Fibroblast of skin of abdomen (primary cell): Measurements from ENCODE around the gene PLA2G5.
"Not testable (repeated sequence)": the region's sequence is repeated elsewhere in the genome, so short reads cannot be mapped to it uniquely, and the experiment has no call there.

Experiments used
- DNase-seq: peaks from one replicate; pipeline ENCODE4 v3.0.0-alpha.2; 2013

The PLA2G5 gene

DNA sequence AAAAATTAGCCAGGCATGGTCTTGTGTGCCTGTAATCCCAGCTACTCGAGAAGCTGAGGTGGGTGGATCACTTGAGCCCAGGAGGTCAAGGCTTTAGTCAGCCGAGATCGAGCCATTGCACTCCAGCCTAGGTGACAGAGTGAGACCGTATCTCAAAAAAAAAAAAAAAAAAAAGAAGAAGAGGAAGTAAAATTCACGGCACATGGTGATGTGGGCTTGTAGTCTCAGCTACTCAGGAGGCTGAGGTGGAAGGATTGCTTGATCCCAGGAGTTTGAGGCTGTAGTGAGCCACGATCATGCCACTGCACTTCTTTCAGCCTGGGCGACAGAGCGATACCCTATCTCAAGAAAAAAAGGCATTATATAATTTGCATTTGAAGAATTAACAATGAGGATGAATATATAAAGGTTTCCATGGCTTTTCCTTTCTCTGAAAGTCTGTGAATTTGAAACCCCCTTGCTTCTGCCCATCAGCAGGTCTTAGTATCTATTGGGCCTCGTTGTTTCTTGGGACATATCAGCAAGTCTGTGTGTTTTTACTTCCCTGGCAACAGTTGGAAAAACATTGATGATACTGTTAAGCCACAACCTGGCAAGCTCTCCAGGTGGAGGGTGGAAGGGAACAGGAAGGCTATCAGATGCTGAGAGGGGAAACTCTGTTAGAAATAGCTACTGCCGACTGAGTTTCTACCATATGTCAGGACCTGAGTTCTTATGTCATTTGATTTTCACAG is 53.9 kb downstream of the PLA2G5 start:
- DNase-seq: no peak

DNA sequence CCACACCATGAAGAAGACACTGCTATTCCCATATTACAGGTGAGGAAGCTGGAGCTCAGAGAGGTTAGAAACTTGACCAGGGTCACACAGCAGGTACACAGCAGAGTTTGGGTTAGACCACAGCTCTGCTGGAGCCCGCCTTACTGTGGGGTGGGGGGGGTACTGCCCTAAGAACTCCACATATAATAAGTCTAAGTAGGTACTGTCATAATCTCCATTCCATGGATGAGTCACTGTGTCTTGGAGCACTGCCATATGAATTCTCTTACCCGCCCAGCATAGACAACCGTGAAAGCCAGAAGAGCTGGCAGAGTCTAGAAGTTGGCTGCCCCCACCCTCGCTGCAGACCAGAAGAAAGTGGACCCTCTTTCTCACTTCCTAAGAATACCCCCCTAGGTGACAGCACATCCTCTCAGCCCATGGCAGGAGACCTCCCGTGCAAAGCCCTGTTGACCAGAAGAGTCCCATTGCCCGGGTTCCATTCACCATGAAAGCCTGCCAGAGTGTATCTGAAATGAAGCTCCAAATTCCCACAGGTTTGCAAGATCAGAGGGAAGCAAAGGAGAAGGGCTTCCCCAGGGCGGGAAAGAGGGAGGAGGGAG is 54.6 kb downstream of the PLA2G5 start:
- peak; percentile 75 for DNase-seq

DNA sequence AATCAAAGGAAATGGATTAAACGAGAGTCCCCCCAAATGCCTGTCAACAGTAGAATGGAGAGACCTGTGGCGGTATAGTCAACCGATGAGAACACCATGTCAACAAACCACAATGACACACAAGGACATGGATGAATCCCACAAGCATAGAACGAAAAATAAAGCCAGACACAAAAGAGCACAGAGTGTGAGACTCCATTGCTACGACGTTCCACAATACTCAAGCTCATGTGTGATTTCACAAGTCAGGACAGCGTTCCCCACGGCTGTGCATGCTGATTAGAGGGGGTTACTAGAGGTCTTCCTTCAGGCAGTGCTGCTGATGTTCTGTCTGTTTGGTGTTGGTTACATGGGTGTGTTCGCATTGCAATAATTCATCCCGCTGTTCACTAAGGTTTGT is 55.1 kb downstream of the PLA2G5 start:
- DNase-seq: no peak

DNA sequence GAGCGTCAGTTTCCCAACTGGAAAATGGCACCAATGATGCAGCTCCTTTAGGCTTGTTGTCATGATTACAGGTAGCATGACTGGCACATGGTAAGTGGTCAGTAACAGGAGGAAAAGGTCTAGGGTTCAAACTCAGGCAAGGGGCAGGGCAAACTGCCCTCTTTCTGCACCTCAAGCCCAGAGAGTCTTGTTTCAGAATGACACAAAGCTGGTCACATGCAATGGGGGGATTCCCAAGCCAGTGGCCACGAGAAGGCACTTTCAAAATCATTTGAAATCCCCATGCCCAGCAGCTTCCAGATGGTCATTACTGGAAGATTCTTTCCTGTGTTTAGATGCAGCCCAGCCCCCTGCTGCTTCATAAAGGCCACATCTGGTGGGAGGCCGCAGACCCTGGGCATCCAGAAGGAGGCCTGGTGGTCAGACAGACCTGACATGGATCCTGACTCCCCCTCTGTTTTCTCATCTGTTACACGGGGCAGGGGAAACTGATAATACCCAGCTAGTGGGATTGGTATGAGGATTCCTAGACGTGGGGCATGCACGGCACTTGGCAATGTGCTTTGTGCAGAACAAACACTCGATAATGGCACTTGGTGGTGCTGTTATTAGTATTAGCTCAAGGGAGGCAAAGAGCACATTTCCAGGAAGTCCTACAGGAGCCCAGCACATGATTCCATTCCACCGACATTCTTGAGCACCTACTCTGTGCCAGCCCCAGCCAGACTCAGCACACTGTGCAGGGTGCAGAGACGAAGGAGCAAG is 56.2 kb downstream of the PLA2G5 start:
- DNase-seq: no peak

DNA sequence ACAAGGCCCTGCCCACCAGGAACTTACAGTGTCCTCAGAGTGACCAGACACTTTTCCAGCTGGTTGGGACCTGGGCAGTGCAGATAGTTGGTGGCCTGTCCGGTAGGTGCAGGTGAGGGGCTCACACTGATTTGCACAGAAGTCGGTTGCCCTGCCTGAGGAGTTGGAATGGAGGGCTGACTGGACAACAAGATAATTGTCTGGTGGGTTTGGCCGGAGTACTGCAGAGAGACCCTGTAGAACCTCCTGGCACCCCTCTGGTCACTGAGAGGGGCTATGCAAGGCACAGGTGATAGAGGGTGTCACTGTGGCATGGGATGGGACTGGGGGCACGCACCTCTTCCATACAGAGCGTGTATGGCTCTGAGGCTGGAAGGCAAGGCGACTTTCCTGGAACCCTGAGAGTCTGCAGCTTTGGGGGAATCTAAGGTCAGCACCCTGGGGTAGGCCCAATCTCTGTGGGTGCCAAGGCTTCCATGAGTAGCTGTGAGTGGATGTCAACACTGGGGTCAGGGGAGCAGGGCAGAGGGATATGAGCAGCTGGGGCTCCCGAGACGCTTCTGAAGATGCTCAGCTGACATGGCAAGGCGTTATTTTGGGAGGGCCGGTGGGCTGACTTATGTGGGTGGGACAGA is 56.9 kb downstream of the PLA2G5 start:
- DNase-seq: no peak

DNA sequence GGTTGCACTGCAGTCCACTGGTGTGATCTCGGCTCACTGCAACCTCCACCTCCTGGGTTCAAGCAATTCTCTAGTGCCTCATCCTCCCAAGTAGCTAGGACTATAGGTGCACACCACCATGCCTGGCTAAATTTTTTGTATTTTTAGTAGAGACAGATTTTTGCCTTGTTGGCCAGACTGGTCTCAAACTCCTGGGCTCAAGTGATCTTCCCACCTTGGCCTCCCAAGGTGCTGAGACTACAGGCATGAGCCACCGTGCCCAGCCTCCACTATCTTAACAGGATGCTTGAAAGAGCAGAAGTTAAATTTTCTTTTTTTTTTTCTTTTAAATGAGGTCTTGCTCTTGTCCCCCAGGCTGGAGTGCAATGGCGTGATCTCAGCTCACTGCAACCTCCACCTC is 60.5 kb downstream of the PLA2G5 start:
- DNase-seq: not testable (repeated sequence)

DNA sequence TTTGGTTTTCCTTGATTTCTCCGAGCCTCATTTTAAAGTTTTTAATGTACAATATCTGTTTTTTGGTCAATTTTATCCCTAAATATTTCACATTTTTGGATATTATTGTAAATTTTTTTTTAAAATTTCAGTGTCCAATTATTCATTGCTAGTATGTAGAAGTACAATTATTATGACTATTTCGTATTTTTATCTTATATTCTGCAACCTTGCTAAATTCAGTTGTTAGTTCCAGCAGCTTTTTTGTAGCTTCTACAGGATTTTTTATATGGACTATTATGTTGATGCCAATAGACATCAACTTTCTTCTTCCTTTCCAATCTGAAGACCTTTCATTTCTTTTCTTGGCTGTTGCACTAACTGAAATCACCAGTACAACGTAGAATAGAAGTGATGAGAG is 65.0 kb downstream of the PLA2G5 start:
- DNase-seq: no peak

DNA sequence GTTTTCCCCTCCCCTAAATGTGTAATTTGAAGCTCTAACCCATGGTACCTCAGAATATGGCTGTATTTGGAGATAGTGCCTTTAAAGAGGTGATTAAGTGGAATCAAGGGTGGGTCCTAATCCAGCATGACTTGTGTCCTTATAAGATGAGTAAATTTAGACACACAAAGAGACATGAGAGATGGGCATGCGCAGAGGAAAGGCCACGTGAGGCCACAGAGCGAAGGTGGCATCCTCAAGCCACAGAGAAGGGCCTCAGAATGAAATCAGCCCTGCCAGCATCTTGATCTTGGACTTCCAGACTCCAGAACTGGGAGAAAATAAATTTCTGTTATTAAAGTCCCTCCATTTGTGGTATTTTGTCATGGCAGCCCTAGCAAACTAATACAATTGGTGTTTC is 66.3 kb downstream of the PLA2G5 start:
- DNase-seq: no peak

DNA sequence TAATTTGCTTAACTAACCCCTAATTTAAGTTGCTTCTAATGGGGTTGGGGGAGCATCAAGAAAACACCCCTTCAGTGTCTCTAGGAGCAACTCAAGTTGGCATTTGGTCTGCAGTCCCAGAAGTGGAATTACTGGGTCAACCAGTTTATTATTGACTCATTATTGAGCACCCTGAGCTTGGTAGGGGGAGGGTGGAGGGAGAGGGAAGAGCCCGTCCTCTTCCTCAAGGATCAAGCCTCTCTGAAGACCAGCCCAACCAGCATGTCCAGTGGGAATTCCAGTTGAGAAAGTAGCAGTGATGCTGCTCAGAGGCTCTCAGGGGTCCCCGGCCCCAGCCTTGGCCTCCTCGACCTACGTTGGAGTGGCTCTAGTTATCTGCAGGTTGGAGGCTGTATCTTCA is 67.1 kb downstream of the PLA2G5 start:
- DNase-seq: no peak

DNA sequence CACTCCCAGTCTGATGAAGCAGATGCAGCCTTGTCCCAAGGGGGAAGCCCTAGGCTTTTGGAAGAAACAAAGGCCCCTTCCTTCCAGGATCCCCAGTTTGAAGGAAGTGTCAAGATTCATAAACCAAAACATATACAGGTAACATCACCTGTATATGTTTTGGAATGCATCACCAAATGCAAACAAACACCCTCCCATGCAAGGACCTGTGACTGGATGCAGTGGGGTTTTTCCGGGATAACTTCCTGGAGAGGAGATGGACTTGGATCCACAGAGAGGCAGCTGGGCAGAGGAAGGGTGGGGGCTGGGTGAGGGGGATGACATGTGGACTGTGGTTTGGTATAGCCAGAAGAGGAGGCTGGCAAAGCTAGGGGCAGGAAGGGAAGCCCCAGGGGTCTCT is 67.6 kb downstream of the PLA2G5 start:
- no peak for DNase-seq

DNA sequence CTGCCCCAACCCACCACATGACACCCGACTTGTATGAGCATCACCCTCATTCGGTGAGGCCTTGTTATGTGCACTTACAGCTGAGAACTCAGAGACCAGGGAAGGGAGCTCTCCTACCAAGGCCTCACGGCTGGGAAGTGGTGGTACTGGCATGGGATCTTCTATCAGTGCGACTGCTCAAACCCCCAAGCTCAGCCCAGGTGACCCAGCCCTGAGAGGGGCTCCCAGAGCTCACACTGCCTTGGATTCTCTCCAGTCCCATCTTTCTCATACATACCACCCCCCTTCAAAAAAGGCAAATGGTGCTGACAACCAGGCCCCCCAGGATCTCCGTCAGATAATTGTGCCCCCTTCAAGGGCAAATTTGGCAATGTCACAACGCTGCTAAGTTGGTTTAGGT is 68.4 kb downstream of the PLA2G5 start:
- no peak for DNase-seq

DNA sequence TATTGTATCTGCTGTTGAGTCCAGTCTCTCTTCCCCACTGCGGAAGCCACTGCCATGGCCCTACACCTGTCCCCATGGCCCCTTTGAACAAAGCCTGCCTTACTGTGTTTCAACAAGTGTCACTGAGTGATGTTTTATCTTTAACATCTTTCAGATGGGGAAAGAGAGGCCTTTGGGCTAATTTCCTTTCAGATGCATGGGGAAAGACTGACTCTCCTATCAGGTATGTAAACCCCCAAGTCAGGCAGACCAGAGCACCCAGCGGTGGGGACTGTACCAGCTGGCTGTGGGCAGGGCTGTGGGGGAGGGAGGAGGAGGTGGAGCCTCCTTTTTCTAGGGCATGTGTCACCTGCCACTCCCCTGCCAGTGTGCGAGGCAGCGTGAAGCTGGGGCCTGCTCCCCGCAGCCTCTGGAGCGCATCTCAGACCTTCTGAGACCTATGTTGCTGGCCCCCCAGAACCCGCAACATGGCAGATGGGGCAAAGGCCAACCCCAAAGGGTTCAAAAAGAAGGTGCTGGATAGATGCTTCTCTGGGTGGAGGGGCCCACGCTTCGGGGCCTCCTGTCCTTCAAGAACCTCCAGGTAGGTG is 69.1 kb downstream of the PLA2G5 start, which contains the start of gene PLA2G2F:
PLA2G2F (plus strand) TSS at position 363 of the 590 bp plus-strand sequence; CDS start at position 468, 105 bp downstream.
- no peak for DNase-seq

DNA sequence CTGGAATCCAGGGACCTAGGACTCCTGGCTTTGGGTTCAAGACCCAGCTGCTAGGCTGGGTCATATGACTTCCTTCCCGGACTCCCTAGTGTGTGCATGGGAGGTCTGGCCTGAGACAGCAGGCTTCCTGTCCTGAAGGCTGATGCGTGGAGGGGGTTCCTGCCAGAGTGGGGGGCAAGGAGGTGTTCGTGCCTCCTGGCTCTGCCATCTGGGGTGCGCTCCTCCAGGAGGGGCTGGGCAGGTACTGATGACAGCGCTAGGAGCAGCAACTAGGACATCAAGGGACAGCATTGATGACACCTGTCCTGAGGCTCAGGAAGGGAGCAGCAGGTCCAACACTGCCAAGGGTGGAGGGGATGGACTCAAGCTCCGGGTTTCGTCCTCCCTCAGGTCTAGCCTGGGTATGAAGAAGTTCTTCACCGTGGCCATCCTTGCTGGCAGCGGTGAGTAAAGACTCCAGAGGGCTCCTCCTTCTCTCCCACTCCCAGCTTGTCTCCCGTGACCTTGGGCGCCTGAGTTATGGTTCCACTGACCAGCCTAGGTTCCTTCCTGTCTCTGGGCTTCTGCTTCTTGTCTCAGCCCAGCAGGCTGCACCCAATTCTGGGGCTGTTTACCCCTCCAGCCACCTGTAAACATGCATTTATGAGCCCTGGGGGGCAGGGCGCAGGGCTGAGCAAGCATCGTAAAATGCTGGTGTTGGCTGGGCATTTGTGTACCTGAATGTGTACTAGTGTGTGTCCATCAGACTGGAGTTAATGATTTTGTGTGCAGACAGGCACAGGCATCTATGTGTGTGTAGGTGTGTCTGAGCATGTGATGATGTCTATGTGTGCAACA is 70.0 kb downstream of the PLA2G5 start:
- DNase-seq: no peak

DNA sequence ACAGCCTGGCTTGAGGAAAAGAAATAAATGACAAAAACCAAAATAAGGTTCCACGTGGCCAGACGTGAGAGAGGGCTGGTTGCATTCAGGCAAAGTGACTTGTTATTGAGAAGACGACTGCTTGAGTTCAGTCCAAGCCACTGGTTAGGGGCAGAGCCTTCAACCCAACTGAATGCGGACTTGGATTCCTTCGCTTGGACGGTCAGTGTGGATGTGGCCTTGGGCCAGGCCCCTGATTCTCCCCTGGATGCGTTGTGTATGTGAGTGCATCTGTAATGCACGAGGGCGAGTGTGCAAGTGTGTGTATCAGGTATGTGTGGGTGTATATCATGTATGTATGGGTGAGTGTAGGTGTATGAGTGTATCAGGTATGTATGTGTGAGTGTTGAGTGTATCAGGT is 71.0 kb downstream of the PLA2G5 start:
- no peak for DNase-seq

DNA sequence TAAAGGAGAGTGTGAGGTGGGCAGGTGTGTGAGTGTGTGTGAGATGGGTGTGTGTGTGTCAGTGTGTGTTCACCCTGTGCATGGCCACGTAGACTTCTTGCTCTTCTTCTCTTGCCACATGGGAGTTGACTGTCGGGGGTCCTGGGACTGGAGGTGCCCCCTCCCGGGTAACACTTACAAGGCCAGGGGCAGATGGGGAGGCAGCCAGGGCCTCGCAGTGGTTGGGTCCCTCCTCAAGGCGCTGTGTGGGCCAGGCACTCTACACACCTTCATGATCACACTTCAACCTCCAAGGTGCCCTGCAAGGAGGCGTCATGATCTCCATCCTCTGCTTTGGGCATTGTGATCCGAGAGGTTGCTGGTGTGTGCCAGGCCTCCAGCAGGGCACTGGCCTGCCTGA is 71.5 kb downstream of the PLA2G5 start:
- DNase-seq: no peak
